22Rv1 (cell line): ENCODE results near the gene KIAA1549.

ENCODE experiments used
- H3K27ac ChIP-seq: fragments of 450-650 bp; 2 replicates; pipeline ENCODE4 v1.5.1; 2017
- ZFX ChIP-seq: fragments of 450-650 bp; IDR thresholded peaks from 2 replicates; pipeline ENCODE4 v1.6.1; 2017; ENCODE audit warnings: antibody characterized with exemption, borderline replicate concordance
- TF ChIP-seq, protein P1 (sequence below): fragments of 450-650 bp; IDR thresholded peaks from 2 replicates; pipeline ENCODE4 v1.5.1; 2017; ENCODE audit warnings: mild to moderate bottlenecking

Gene KIAA1549

DNA sequence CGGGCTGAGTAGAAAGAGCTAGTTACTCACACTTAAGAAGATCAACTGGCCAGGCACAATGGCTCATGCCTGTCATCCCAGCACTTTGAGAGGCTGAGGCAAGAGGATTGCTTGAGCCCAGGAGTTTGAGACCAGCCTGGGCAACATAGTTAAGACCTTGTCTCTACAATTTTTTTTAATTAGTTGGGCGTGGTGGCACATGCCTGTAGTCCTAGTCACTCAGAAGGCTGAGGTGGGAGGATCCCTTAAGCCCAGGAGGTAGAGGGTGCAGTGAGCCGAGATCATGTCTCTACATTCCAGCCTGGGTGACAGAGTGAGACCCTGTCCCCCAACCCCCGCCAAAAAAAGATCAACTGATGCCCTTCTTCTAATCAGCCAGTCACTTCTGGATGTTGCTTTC is 108.6 kb downstream of the KIAA1549 start:
- TF ChIP-seq, protein P1, sequence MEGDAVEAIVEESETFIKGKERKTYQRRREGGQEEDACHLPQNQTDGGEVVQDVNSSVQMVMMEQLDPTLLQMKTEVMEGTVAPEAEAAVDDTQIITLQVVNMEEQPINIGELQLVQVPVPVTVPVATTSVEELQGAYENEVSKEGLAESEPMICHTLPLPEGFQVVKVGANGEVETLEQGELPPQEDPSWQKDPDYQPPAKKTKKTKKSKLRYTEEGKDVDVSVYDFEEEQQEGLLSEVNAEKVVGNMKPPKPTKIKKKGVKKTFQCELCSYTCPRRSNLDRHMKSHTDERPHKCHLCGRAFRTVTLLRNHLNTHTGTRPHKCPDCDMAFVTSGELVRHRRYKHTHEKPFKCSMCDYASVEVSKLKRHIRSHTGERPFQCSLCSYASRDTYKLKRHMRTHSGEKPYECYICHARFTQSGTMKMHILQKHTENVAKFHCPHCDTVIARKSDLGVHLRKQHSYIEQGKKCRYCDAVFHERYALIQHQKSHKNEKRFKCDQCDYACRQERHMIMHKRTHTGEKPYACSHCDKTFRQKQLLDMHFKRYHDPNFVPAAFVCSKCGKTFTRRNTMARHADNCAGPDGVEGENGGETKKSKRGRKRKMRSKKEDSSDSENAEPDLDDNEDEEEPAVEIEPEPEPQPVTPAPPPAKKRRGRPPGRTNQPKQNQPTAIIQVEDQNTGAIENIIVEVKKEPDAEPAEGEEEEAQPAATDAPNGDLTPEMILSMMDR: no peak
- no peak for TF ChIP-seq ZFX
- no peak overlapping the region for H3K27ac ChIP-seq

DNA sequence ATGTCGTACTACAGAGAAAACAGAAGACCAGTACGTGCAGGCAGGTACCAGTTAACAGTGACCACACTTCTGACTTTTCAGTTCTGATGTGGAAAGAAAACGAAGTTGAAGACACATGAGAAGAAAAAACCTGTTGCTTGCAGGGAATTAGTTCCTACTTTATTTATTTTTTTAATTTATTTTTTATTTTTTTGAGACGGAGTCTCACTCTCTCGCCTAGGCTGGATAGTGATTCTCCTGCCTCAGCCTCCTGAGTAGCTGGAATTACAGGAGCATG is 109.4 kb downstream of the KIAA1549 start:
- TF ChIP-seq, protein P1: no peak
- TF ChIP-seq ZFX: no peak
- H3K27ac ChIP-seq: no peak overlapping the region

DNA sequence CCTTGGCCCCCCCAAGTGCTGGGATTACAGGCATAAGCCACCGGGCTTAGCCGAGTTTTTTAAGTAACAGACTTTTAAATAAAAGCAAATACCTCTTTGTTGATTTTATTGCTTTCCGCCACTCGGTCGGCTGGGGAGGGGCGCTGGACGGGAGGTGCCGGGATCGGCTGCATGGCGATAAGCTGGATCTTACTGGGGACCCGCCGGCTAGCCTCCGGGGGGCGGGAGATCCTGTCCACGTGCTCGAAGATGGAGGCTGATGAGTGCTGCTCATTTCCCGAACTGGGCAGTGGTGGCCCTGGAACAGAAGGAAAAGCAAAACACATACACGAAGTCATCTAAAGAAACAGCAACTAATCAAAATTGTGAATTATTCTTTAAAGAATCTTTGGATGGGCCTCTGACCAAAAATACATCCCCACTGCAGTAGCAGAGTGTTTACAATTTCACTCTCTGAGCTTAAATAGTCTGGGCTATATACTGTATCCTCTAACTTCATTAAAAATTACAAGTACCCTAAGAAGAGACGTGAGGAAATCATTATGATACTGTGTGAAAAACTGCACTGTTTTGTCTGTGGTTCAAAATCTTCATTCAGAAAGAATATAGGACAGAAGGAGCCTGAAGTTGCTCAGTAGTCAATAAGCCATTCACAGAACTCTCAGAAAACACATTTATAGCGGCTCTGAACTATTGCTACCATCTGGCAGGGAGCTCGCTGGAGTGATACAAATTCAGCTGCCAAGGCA is 110.0 kb downstream of the KIAA1549 start:
- H3K27ac ChIP-seq: no peak overlapping the region
- TF ChIP-seq ZFX: no peak
- TF ChIP-seq, protein P1: no peak

DNA sequence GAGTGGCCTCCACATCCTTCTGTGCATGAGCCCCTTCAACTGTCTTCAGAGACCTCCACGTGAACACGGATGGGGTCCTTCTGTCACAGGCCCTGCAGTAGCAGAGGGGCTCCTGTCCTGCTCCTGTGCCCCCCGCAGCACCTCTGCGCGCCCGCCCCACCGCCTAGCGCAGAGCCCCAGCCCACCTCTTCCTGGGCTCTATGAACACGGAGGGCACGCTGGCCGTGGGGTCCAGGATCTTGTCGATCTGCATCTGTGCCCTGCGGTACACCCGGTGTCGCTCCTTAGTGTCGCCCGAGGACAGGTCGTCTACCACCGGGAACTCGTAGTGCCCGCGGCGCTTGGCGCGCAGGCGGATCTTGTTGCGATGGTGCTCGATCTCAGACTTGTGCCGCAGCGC is 111.8 kb downstream of the KIAA1549 start:
- H3K27ac ChIP-seq: no peak overlapping the region
- no peak for TF ChIP-seq ZFX
- TF ChIP-seq, protein P1: no peak

DNA sequence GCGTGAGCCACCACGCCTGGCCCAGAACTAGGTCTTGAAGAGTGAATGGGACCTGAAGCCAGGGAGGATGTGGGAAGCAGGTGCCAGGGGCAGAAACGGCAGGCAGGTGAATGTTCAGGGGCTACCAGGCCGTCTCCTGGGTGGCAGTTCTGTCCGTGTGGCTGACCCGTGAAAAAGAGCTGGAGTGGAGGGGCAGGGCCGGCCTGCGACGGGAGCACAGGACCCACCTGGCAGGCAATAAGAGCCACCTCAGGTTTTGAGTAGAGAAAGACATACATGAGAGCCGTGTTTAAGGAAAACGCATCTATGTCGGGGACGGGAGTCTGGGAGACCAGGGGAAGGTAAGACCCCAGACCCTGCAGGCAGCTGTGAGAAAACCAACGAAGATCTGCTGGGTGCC is 112.5 kb downstream of the KIAA1549 start:
- no peak overlapping the region for H3K27ac ChIP-seq
- TF ChIP-seq ZFX: no peak
- TF ChIP-seq, protein P1: no peak

DNA sequence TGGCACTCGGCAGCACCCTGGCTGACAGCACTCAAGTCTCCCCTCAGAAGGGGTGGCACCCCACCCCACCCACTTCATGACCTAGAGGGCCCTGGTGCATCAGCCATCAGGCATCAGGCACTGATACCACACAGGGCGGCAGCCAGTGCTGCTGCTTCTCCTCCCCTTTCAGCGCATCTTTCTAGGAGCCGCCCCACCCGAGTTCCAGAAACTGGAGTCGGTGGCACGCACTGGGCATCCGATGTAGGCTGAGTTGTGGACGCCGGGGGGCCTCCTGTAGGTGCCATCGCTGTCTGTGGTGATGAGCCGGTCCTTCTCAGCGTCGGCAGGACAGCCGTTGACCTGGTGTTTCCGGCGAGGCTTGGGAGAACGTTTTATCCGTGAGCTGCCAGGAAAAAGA is 113.4 kb downstream of the KIAA1549 start:
- no peak for TF ChIP-seq ZFX
- TF ChIP-seq, protein P1: no peak
- H3K27ac ChIP-seq: no peak overlapping the region

DNA sequence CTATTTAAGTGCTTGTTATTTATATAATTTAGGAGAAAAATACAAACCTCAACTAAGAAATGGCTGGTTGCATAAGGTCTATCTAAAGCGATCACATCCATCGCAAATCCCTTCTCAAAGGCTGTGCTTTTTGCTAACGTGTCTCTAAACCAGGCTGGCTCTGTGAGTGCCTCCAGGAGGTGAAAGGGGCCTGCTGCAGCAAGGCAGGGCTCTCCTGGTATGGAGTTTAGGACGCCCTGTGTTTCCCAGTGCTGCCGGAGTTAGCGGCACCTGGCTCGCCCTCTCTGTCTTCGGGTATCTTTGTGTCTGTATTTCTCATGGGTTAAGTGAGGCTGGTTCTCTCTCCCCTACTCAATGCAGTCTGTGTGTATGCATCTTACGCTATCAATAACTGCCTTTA is 114.8 kb downstream of the KIAA1549 start:
- TF ChIP-seq, protein P1: no peak
- no peak for TF ChIP-seq ZFX
- no peak overlapping the region for H3K27ac ChIP-seq
